ENCODE measurements around the gene SHISA9. TPM values are rescaled to one million over a fixed set of nuclear protein-coding genes. Genes with fewer than 3 reads are reported as not detected.

Gene SHISA9
- polyA plus RNA-seq, 3 donors = 0.01 TPM; not detected in 2

- Histone ChIP-seq H3K79me2 (ENCODE audit: insufficient read depth, low read length) (no peaks in the 10 kb centered on the region), H3K4me3 (replicated peaks in 1 of 3; ENCODE audit: low read depth in 2 of 3, low read length in 3 of 3) (no peak overlapping the region), H2AFZ (ENCODE audit: insufficient read depth, low read depth, low read length, poor library complexity, severe bottlenecking) (no peak overlapping the region), H3K27ac (ENCODE audit: low read depth in 1 of 2, low read length in 2 of 2) (no peak overlapping the region), H3K4me1 (ENCODE audit: control insufficient read depth in 1 of 2, insufficient read depth in 2 of 2, low read length in 2 of 2) (no peaks in the 10 kb centered on the region), H3K27me3 (ENCODE audit: control insufficient read depth in 2 of 2, insufficient read depth in 2 of 2, low read length in 2 of 2) (no peaks in the 10 kb centered on the region), H3K9ac (ENCODE audit: insufficient read depth, low read length, poor library complexity, severe bottlenecking) (no peak overlapping the region), H3K9me3 (replicated peaks in 1 of 2; ENCODE audit: control insufficient read depth in 1 of 2, insufficient read depth in 1 of 2, low read length in 2 of 2) (no peaks in the 10 kb centered on the region), H4K20me1 (ENCODE audit: insufficient read depth, low read length) (no peaks in the 10 kb centered on the region), H3K36me3 (replicated peaks in 1 of 2; ENCODE audit: control insufficient read depth in 1 of 2, insufficient read depth in 2 of 2, low read length in 2 of 2) (no peaks in the 10 kb centered on the region), H3K4me2 (replicated peaks; ENCODE audit: extremely low read depth, low read length, poor library complexity, severe bottlenecking) (no peak overlapping the region)
- intact Hi-C loops (cut with micrococcal nuclease) = no loop called here
- Mint-ChIP-seq H3K4me1 (no peaks in the 10 kb centered on the region), H3K27me3 (ENCODE audit: low read depth in 3 of 3) (peaks cover 0 to 3% (median 2%) of the 10 kb centered on the region in 3 donors), H3K9me3 (peaks cover 0 to 9% (median 4%) of the 10 kb centered on the region in 7 donors), H3K36me3 (no peaks in the 10 kb centered on the region), H3K27ac (no peak overlapping the region), H3K4me3 (no peak overlapping the region)
- 26% methylated on average over 5 of the region's 8 CpGs for WGBS (ENCODE audit: insufficient coverage)
- DNase-seq = no peak
- TF ChIP-seq, protein P1, sequence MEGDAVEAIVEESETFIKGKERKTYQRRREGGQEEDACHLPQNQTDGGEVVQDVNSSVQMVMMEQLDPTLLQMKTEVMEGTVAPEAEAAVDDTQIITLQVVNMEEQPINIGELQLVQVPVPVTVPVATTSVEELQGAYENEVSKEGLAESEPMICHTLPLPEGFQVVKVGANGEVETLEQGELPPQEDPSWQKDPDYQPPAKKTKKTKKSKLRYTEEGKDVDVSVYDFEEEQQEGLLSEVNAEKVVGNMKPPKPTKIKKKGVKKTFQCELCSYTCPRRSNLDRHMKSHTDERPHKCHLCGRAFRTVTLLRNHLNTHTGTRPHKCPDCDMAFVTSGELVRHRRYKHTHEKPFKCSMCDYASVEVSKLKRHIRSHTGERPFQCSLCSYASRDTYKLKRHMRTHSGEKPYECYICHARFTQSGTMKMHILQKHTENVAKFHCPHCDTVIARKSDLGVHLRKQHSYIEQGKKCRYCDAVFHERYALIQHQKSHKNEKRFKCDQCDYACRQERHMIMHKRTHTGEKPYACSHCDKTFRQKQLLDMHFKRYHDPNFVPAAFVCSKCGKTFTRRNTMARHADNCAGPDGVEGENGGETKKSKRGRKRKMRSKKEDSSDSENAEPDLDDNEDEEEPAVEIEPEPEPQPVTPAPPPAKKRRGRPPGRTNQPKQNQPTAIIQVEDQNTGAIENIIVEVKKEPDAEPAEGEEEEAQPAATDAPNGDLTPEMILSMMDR (IDR thresholded peaks at IDR 0.05) = no peak
Observed at GRCh38 chr16:13178318-13178717, 276.9 kb downstream of the SHISA9 start.

- intact Hi-C loops (cut with micrococcal nuclease) = no loop called here
- Histone ChIP-seq H3K79me2 (ENCODE audit: insufficient read depth, low read length) (no peaks in the 10 kb centered on the region), H3K9me3 (replicated peaks in 1 of 2; ENCODE audit: control insufficient read depth in 1 of 2, insufficient read depth in 1 of 2, low read length in 2 of 2) (no peaks in the 10 kb centered on the region), H3K36me3 (replicated peaks in 1 of 2; ENCODE audit: control insufficient read depth in 1 of 2, insufficient read depth in 2 of 2, low read length in 2 of 2) (no peaks in the 10 kb centered on the region), H3K27me3 (ENCODE audit: control insufficient read depth in 2 of 2, insufficient read depth in 2 of 2, low read length in 2 of 2) (no peaks in the 10 kb centered on the region), H4K20me1 (ENCODE audit: insufficient read depth, low read length) (no peaks in the 10 kb centered on the region), H3K4me3 (replicated peaks in 1 of 3; ENCODE audit: low read depth in 2 of 3, low read length in 3 of 3) (no peak overlapping the region), H3K4me2 (replicated peaks; ENCODE audit: extremely low read depth, low read length, poor library complexity, severe bottlenecking) (no peak overlapping the region), H3K4me1 (ENCODE audit: control insufficient read depth in 1 of 2, insufficient read depth in 2 of 2, low read length in 2 of 2) (no peaks in the 10 kb centered on the region), H2AFZ (ENCODE audit: insufficient read depth, low read depth, low read length, poor library complexity, severe bottlenecking) (no peak overlapping the region), H3K27ac (ENCODE audit: low read depth in 1 of 2, low read length in 2 of 2) (no peak overlapping the region), H3K9ac (ENCODE audit: insufficient read depth, low read length, poor library complexity, severe bottlenecking) (no peak overlapping the region)
- H3K27me3 Mint-ChIP-seq (ENCODE audit: low read depth in 3 of 3) = peaks cover 0 to 4% (median 2%) of the 10 kb centered on the region in 3 donors
- no peaks in the 10 kb centered on the region for H3K4me1 Mint-ChIP-seq
- TF ChIP-seq, protein P1 (IDR thresholded peaks at IDR 0.05) = no peak
- no peak overlapping the region for H3K27ac Mint-ChIP-seq
- peaks cover 0 to 6% (median 2%) of the 10 kb centered on the region in 7 donors for H3K9me3 Mint-ChIP-seq
- no peak for DNase-seq
- no peak overlapping the region for H3K4me3 Mint-ChIP-seq
- 78% methylated on average over 3 of the region's 3 CpGs for WGBS (ENCODE audit: insufficient coverage)
- H3K36me3 Mint-ChIP-seq = no peaks in the 10 kb centered on the region
Observed at GRCh38 chr16:13181432-13181831, 280.0 kb downstream of the SHISA9 start.

Measured in CD14-positive monocyte (primary cell).